ENCODE measurements around the gene YTHDF2.
A peak's percentile ranks its signal among the peaks of the same experiment; 100 is the strongest.
"Not testable (repeated sequence)": the region's sequence is repeated elsewhere in the genome, so short reads cannot be mapped to it uniquely, and the experiment has no call there.

Gene YTHDF2
- 85.7 to 135 (median 106) reads per million in 4 donors for total RNA-seq

DNA sequence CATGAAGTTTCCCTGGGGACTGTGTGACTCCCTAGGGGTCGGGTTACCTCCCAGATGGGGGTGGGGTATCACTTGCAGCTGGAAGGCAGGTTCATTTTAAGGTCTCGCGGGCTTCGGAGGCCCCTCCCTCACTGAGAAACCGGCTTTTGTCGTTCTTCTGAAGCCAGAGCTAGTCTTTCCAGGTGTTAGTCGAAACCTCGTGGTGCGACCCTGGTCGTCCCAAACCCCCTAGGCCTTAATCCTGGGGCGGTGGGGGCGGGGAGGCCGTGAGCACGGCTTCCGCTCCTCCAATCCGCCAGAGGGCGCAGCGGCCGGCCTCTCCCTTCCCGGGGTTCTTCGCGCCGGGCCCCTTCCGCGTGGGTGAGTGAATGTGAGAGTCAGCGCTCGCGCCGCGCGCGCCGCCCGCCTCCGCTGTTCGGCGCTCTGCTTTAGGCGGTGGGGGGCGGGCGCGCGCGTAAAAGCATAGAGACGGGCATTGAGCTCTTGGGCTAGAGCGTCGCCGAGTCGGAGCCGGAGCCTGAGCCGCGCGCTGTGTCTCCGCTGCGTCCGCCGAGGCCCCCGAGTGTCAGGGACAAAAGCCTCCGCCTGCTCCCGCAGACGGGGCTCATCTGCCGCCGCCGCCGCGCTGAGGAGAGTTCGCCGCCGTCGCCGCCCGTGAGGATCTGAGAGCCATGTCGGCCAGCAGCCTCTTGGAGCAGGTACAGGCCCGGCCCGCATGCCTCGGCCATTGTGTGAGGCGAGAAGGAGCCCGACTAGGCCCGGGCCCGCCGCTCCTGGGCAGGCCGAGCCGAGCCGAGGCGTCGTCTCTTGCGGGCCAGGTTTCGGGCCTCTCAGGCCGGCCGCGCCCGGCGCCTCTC, at the start of gene YTHDF2:
YTHDF2 (plus strand) TSS at position 491 of the 857 bp plus-strand sequence; CDS start at position 672, 181 bp downstream.
- peak; percentile 94 to 99 (median 96) for DNase-seq

DNA sequence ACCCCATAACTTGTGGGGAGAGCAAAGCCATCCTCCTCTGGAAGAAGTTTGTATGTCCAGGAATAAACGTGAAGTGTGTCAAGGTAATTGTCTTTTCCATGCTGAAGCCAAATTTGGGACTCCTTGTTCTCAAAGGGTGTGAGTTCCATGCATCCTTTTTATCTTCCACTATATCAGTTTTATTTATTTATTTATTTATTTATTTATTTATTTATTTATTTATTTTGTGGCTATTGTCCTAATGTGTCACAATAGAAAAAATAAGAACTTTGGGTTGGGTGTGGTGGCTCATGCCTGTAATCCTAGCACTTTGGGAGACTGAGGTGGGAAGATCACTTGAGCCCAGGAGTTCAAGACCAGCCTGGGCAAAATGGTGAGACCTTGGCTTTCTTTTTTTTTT, 45.1 kb upstream of the YTHDF2 start:
- not testable (repeated sequence) for DNase-seq

DNA sequence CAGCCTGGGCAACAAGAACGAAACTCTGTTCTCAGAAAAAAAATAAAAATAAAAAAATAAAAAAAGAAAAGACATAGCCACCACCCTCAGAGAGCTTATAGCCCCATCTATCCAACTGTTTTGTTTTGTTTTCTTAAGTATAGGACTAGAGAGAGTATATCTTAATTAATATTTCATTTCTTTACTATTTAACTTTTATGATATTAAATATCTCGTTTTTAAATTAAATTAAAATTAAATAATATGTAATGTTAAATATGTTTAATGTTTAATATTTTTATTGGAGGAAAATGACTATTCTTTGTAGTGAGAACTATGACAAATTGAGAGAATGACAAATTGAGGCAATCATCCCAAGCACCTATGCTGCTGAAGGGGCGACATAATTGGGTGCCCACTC, 33.1 kb upstream of the YTHDF2 start:
- no peak for DNase-seq

DNA sequence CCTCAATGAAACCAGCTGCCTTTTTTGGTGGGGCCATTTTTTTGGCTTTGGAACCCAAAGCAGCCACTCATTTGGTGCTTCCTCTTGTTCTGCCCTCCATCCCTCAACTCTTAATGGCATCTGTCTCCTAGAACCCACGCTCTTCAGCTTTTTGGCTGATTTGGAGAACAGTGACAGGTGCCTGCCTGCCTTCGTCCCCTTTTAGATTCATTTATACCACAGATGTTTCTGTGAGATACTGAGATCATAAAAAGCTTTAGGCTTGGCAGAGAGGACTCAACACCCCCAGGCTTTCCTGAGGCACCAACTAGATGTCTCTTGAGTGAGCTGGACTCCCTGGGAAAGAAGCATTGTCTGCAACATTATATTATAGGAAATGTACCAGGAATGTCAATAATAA, 20.4 kb upstream of the YTHDF2 start:
- DNase-seq, result no peak

DNA sequence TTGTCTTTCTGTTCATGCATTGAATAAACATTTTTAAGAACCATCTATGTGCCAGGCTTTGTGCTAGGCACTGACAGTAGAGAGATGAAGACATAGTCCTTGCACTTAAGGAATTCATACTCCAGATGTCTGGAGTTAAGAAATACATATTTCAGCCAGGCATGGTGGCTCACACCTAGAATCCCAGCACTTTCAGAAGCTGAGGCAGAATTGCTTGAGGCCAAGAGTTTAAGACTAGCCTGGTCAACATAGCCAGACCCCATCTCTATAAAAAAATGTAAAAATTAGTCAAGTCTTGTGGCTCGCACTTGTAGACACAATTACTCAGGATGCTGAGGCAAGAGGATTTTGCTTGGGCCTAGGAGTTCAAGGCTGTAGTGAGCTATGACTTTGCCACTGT, 18.6 kb upstream of the YTHDF2 start:
- no peak for DNase-seq

DNA sequence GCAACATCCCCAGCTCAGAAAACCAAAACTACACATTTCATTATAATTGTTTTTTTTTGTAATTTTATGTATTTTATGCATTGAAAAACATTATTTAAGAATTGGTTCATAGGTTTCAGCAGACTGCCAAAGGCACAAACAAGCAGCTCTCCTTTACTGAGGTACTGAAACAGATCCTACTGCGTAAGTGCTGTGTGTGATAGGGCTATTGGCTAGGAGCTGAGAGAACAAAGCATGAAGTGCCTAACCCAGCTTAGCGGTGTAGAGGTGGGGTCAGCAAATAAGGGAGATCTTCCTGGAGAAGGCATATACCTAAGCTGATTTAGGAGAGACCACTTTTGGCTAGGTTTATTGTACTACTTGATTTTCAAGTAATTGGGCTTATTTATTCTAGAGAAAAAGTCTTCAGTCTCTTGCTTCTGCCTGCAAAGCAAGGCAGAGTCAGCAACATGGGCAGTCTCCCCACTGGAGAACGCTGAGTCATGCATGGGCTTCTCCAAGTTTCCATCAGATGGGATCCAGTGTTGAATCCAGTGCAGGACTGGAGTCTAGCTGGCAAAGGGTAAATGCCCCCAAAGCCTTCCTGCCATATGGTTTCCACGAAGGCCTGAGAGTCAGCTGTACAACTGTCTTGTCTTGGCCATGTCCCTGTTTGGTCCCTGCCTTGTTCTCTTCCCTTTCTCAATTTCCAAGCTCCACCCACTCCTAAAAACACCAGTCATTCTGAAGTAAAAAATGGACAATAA, 18.0 kb upstream of the YTHDF2 start:
- DNase-seq, result no peak

DNA sequence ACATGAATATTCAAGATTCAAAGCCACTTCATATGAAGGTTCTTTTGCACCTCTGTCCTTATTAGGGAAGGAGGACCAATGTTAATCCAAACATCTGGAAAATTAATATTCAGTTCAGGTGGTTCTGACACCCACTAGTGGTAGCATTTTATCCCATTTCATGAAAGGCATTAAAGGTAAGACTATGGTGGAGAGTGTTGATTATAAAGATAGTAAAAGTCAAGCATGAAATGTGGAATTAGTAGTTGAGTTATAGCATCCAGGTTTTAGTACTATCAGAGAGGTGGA, 17.5 kb upstream of the YTHDF2 start:
- DNase-seq, result no peak

DNA sequence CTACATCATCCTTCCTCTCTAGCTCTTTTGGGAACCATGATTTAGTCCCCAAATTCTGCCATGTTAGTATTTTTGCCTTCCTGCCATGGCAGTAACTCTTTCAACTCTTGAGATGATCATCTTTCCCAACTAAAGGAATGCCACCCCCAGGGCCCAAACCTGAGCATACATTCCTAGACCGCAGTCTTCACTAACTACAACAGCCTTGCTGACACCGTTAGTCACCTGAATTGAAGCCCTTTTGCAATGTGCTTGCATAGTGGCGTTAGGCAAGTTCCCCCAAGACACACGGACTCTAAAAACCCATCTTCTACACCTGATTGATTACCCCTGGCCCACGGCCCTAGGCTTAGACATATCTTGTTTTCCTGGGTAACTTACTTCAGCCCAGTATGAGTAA, 16.4 kb upstream of the YTHDF2 start:
- DNase-seq, result no peak

DNA sequence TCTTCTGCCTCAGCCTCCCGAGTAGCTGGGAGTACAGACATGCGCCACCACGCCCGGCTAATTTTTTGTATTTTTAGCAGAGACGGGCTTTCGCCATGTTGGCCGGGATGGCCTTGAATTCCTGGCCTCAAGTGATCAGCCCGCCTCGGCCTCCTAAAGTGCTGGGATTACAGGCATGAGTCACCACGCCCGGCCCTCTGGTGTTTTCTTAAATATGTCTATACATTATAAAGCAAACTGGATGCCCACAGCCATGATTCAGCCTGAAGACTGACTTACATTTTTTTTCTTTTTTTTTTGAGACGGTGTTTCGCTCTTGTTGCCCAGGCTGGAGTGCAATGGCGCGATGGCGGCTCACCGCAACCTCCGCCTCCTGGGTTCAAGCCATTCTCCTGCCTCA, 14.8 kb upstream of the YTHDF2 start:
- DNase-seq, result not testable (repeated sequence)

DNA sequence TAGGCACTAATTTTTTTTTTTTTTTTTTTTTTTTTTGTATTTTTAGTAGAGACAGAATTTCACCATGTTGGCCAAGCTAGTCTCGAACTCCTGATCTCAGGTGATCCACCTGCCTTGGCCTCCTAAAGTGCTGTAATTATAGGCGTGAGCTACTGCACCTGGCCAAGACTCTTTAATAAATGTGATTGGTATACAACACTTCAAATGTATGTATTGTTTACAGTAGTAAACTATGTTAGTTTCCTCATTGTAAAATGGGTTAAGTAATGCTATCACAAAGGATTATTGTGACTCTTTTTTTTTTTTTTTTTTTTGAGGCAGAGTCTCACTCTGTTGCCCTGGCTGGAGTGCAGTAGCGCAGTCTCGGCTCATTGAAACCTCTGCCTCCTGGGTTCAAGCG, 11.4 kb upstream of the YTHDF2 start:
- DNase-seq, result not testable (repeated sequence)

DNA sequence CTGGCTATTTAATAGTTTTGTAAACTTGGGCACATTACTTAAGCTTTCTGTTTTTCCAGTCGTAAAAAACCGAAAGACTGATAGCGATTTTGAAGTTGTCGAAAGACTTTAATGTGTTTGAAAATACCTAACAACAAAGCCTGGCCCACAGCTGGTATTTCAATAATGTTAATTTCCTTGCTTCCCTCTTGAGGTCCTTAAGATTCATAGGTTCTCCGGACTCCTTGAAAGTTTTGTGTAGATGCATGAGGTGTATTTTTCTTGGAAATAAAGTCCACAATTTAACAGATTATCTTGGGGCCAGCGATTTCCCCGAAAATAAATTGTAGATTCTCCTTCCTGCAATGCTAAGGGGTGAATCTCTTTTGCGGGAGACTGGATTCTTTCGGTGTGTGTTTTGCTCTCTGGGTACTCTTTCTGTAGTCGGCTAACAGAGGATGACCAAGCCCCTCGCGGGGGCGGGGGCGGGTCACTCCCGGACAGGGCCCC, 735 bp upstream of the YTHDF2 start:
- DNase-seq, result no peak

DNA sequence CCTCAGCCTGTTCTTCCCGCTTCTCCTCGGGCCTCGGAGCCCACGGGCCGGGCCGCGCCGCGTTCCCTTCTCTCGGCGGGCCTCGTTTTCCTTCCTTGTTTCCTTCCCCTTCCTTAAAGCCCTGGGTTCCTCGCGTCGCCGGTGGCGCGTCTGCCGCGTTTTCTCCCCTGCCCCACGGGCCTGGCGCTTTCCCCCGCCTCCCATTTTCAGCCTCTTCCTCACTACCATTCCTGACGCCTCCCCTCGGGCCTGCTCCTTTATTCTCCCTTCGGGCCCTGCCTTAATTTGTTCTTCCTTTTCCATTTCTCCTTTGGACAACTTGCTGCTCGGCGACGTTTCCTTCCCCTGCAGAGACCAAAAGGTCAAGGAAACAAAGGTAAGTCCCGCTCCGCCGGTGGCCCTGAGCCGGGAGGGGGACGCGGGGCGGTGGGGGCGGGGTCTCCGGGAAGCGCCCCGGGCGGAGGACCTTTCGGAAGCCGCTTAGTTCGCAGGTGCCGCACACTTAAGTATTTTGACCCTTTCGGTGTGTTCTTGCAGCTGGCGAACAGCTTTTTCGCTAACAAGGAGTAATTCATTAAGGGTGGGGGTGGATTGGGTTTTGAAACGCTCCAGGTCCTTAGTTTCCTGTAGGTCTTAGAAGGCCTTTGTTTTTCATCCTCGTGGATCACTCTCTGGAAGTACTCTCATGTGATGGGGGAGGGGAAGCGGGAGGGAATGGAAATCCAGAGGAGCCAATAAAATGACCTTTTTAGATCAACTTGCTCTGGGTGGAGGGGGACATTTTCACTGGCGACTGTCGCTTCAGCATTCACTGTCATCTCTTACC, 780 bp downstream of the YTHDF2 start:
- peak; percentile 26 to 48 (median 33) for DNase-seq

DNA sequence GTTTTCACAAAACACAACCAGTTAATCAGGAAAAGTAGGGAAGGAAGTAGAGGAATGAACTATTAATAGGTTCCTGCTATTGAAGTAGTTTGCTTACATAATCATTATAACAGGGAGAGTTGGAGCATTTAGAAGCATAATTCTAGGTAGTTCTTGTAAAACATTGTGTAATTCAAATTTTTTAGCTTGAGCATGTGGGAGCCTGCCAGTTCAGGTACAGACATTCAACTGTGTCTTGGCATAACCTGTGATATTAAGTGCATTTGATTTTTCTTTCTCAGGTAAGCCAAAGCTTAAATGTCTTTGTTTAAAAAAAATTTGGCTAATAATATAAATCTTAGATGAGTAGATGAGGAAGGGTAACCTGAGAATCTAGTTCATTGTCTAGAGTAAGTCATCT, 3.4 kb downstream of the YTHDF2 start:
- DNase-seq, result no peak

DNA sequence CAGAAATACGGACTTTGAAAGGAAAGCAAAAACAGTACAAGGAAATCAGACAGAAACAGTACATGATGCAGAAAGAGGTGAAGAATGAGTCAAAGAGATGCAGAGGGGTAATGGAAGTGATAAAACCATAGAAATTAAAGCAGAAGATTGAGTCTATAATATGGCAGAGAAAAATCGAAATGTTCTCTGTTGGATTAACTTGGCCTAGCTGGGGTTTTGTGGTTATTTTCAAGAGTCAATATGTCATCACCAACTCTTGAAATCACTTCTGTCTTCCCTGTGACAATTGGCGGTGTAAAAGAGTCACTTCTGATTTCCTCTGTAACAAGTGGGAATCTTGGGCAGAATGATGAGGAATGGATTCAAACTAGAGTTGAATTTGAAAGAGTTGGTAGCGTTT, 7.4 kb downstream of the YTHDF2 start:
- peak in 1 of 5 donors; percentile 17 for DNase-seq

DNA sequence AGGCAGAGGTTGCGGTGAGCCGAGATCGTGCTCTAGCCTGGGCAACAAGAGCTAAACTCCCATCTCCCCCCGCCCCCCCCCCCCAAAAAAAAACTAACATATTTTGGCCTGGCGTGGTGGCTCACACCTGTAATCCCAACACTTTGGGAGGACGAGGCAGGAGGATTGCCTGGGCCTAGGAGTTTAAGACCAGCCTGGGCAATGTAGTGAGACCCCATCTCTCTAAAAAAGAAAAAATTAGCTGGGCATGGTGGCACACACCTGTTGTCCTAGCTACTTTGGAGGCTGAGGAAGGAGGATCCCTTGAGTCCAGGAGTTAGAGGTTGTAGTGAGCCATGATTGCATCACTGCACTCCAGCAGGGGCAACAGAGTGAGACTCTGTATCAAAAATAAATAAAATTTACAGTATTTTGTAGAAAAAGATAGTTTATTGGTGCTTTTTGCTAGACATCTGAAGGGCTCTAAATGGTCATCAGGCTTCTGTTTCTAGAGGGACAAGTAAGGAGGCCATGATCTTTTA, 9.0 kb downstream of the YTHDF2 start:
- DNase-seq, result no peak

DNA sequence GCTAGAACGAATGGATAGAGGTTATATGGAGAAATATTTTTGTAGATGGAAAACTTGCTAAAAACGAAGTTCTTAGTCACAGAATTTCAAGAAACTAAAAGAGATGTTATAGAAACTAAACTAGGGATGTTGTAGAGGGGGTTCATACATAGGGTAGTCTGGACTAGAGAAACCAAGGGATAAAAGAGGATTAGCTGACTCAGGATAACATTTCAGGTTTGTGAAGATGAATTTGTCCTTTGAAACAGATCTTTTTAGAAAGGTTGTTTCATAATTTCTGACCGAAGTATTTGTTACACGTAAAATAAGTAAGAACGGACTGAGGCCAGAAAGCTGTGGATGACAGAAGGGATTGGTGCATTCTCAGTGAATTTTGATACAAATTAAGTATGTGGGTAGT, 13.6 kb downstream of the YTHDF2 start:
- DNase-seq, result no peak

DNA sequence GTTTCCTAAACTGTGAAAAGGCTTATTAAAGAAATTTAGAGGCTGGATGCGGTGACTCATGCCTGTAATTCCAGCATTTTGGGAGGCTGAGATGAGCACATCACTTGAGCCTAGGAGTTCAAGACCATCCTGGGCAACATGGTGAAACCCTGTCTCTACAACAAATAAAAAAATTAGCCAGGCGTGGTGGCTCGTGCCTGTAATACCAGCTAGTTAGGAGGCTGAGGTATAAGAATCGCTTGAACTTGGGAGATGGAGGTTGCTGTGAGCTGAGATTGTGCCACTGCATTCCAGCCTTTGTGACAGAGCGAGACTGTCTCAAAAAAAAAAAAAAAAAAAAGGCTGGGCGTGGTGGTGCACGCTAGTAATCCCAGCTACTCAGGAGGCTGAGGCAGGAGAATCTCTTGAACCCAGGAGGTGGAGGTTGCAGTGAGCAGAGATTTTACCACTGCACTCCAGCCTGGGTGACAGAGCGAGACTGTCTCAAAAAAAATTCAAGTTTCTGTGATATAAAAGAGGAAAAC, 14.1 kb downstream of the YTHDF2 start:
- DNase-seq, result not testable (repeated sequence)

DNA sequence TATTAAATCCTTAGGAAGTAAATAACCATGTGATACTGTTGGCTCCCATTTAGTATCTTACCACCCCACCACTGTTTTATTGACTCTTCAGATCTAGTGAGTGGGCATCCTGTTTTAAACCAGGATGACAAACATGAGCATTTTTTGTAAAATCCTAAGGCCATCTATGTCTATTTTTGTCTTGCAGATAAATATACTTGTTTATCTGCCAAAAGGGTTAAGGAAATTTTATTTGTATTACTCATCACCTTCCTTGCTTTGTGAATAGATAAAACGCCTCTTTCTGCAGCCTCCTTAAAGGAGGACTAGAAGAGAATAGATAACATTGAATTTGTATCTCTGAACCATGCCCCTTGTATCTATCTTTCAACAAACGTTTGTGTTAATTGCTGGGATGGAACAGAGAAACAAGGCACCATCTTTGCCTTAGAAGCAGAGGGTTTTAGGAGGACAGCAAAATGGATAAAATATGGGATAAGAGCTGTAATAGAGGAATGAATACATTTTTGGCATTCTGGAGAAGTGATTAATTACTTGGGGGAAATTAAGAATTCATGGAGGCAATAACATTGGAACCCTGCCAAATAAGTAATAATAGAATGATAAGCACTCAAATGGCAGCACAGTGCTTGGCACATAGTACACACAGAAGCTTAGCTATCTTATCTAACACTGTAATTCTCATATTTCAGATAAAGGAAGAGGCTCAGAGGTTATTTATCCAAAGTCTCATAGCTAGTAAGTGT, 14.7 kb downstream of the YTHDF2 start:
- no peak for DNase-seq

DNA sequence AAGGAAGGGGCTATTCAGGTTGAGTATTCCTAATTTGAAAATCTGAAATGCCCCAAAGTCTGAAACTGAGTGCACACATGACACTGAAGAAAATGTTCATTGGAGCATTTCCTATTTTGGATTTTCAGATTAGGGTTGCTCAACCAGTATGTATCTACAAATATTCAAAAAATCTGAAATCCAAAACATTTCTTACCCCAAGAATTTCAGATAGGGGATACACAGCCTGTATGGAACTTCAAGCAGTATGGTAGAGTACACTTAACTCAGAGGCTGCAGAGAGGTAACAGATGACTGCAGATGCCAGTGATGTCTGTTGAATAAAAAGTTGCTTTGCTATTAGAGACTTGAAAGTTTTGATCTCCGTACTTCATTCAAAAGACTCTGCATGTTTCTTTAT, 19.0 kb downstream of the YTHDF2 start:
- DNase-seq, result no peak

DNA sequence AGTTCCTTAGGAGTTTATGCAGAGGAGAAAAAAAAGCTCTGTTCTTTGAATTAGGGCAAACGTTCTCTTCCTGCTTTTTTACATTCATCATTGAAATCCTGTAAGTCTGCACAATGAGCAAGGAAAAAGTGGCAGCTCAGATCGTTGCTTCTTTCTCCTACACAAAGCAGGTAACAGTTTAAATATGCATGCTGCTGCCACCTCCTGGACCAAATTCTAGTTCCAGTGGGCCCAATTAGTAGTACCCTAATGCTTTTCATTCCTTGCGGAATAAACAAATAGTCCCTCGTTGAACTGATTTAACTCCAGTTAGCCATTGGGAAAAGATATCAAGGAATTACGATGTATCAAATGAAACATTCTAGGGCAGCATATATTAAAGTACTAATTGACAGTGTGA, 20.1 kb downstream of the YTHDF2 start:
- no peak for DNase-seq

DNA sequence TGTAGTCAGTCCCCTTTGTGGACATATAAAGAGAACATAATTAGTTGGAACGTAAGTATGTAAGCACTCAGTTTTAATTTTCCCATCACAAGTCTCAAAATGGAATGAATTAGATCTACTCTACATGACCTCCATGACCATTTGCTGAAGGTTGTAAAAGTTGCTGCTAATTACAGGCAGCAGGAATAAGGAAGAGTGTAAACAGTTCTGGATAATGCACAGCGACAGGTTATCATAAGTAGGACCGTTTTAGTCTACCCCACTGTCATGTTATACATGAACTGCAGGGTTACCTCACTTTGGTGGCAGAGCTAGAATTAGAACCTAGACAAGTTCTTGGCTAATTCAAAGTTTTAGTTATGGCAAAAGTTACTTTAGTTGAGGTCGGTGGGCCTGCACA, 21.7 kb downstream of the YTHDF2 start:
- DNase-seq, result no peak

DNA sequence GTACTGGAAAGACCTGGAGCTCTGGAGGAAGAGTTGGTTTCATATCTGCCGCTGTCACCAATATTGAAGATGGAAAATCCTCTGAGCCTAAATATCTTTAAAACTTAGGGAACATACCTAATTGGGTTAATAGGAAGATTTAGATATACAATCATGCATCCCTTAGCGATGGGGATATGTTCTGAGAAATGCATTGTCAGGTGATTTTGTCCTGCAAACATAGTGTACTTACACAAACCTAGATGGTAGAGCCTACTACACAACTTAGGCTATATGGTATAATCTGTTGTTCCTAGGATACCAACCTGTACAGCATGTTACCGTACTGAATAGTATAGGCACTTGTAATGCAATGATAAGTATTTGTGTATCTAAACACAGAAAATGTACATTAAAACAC, 22.5 kb downstream of the YTHDF2 start:
- no peak for DNase-seq

Measured in T-helper 1 cell (primary cell).